22Rv1 (cell line): Measurements from ENCODE around the gene RBMS3.

Source experiments
- ZFX ChIP-seq: fragments of 450-650 bp; IDR thresholded peaks from 2 replicates; pipeline ENCODE4 v1.6.1; 2017; ENCODE audit warnings: antibody characterized with exemption, borderline replicate concordance
- TF ChIP-seq, protein P1 (sequence below): fragments of 450-650 bp; IDR thresholded peaks from 2 replicates; pipeline ENCODE4 v1.5.1; 2017; ENCODE audit warnings: mild to moderate bottlenecking

DNA sequence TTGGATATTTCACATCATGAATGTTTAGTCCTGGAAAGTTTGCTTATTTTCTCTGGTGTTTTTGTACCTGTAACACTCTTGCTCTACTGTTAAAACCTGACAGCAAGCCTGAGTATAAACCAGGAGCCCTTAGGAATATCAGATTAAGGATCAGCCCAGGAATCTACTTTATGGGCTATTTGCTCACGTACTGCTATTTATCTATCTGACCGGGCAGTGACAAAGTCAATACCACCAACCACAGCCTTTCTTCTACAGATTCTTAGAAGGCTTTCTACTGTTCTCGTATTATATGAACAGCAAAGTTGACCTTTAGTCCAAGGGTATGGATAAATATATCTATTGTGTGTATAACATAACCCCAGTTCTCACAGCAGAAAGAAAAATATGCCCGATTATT is 521.2 kb downstream of the RBMS3 start:
- TF ChIP-seq, protein P1, sequence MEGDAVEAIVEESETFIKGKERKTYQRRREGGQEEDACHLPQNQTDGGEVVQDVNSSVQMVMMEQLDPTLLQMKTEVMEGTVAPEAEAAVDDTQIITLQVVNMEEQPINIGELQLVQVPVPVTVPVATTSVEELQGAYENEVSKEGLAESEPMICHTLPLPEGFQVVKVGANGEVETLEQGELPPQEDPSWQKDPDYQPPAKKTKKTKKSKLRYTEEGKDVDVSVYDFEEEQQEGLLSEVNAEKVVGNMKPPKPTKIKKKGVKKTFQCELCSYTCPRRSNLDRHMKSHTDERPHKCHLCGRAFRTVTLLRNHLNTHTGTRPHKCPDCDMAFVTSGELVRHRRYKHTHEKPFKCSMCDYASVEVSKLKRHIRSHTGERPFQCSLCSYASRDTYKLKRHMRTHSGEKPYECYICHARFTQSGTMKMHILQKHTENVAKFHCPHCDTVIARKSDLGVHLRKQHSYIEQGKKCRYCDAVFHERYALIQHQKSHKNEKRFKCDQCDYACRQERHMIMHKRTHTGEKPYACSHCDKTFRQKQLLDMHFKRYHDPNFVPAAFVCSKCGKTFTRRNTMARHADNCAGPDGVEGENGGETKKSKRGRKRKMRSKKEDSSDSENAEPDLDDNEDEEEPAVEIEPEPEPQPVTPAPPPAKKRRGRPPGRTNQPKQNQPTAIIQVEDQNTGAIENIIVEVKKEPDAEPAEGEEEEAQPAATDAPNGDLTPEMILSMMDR: no peak
- no peak for TF ChIP-seq ZFX
